ENCODE results near the gene ADCY5.

DNA sequence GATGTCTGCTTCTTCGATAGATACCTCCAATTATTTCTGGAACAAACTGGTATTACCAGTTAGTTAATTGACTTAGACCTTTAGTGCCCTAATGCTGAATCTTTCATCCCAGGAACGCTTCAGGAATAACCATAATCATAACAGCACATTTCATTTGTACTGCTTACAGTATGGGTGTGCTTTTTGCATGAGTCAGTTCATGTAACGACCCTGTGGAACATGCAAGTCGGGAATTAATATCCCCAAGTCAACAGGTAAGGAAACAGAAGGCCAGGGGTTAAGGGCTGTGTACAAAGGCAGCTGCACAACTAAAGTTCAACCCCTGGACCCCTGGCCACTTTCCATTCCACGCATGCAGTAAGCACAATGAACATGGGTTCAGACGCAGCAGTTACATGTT, 49.2 kb downstream of the ADCY5 start:
- TF ChIP-seq HDGF (IDR thresholded peaks at IDR 0.05; ENCODE audit: borderline replicate concordance) (no peak), FOXK2 (IDR thresholded peaks at IDR 0.05) (no peak), SP1 (IDR thresholded peaks at IDR 0.05) (no peak), FOXA1 (IDR thresholded peaks at IDR 0.05) (no peak), SUZ12 (IDR thresholded peaks at IDR 0.05) (no peak), BHLHE40 (IDR thresholded peaks at IDR 0.05; ENCODE audit: borderline replicate concordance) (no peak), NFRKB (IDR thresholded peaks at IDR 0.05) (no peak), L3MBTL2 (conservative IDR thresholded peaks at IDR 0.05) (no peak), LEF1 (IDR thresholded peaks at IDR 0.05; ENCODE audit: borderline replicate concordance) (no peak), FOXM1 (IDR thresholded peaks at IDR 0.05; ENCODE audit: borderline replicate concordance) (no peak), TARDBP (IDR thresholded peaks at IDR 0.05) (no peak), ELF4 (IDR thresholded peaks at IDR 0.05) (no peak)

Measured in HEK293T (cell line).